ENCODE data around the gene FAM163B. TPM values are rescaled to one million over a fixed set of nuclear protein-coding genes. Genes with fewer than 3 reads are reported as not detected.

Gene FAM163B
- polyA plus RNA-seq, 3 donors, result 0.25 to 0.38 (median 0.33) TPM

- DNase-seq, result no peak
These were observed 81.0 kb downstream of the FAM163B start for GRCh38 chr9:133528001-133528875.

- DNase-seq, result peak; percentile 72
These were observed 81.7 kb downstream of the FAM163B start for GRCh38 chr9:133527444-133527920.

Other genes with a start within 250 kb of the FAM163B start
- gene SURF4, start 233.3 kb downstream of the FAM163B start, polyA plus RNA-seq (ENCODE audit: insufficient read length in 3 of 3), result 100 to 1,000 TPM; 163 to 184 (median 172) TPM
- gene STKLD1, start 233.0 kb downstream of the FAM163B start, polyA plus RNA-seq (ENCODE audit: insufficient read length in 3 of 3), result 1 to 10 TPM; 3.9 to 5.3 (median 4.6) TPM
- gene REXO4, start 191.4 kb downstream of the FAM163B start, polyA plus RNA-seq (ENCODE audit: insufficient read length in 3 of 3), result 10 to 100 TPM; 29.1 to 32.3 (median 31.6) TPM
- gene ADAMTS13, start 187.0 kb downstream of the FAM163B start, polyA plus RNA-seq (ENCODE audit: insufficient read length in 3 of 3), result 10 to 100 TPM; 10.5 to 14.1 (median 13.8) TPM
- 10 to 100 TPM; 36.5 to 41.9 (median 38.4) TPM for gene CACFD1, start 149.4 kb downstream of the FAM163B start, polyA plus RNA-seq (ENCODE audit: insufficient read length in 3 of 3)
- 1 to 10 TPM; 1.4 to 2.0 (median 1.8) TPM for gene SLC2A6, start 130.3 kb downstream of the FAM163B start, polyA plus RNA-seq (ENCODE audit: insufficient read length in 3 of 3)
- gene MYMK, start 84.4 kb downstream of the FAM163B start, polyA plus RNA-seq (ENCODE audit: insufficient read length in 3 of 3), result not detected
- gene ADAMTSL2, start 74.7 kb downstream of the FAM163B start, polyA plus RNA-seq (ENCODE audit: insufficient read length in 3 of 3), result 1 to 10 TPM; 1.5 to 1.9 (median 1.6) TPM
- 1 to 10 TPM in 2 of 3 donors, under 1 TPM in 1; 0.94 to 1.7 (median 1.4) TPM for gene DBH, start 27.0 kb upstream of the FAM163B start, polyA plus RNA-seq (ENCODE audit: insufficient read length in 3 of 3)
- 10 to 100 TPM; 12.9 to 14.8 (median 13.1) TPM for gene SARDH, start 129.0 kb upstream of the FAM163B start, polyA plus RNA-seq (ENCODE audit: insufficient read length in 3 of 3)